WTC11 (cell line): ENCODE measurements around the gene TRAPPC3L.

ENCODE experiments used
- TF ChIP-seq, protein P1 (sequence below): fragments of 200-600 bp; IDR thresholded peaks from 2 replicates; pipeline ENCODE4 v1.8.0; 2022; ENCODE audit warnings: antibody characterized with exemption
- TF ChIP-seq, protein P2 (sequence below): sonication (generic); formaldehyde crosslinking; IDR thresholded peaks from 2 replicates; pipeline ENCODE4 v1.8.1; 2022; ENCODE audit warnings: low read depth, missing genetic modification reagents, borderline replicate concordance

DNA sequence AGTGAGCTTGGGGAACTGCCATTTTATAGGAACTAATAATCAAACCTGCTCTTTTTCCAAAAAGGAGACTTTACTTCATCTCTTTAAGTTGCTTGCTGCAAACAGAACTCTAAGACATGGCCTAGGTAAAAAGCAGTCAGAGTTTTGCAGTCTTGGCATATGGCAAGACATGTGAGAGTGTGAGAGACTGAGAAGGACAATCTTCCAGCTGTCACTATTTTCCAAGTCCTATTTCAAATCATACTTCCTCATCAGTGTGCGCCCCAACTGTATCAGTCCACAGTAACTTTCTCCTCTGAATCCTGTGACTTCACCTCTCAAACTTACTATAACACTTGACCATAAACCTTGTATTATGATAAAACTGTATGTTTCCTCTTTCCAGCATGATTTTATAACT, 74.0 kb downstream of the TRAPPC3L start:
- TF ChIP-seq, protein P1, sequence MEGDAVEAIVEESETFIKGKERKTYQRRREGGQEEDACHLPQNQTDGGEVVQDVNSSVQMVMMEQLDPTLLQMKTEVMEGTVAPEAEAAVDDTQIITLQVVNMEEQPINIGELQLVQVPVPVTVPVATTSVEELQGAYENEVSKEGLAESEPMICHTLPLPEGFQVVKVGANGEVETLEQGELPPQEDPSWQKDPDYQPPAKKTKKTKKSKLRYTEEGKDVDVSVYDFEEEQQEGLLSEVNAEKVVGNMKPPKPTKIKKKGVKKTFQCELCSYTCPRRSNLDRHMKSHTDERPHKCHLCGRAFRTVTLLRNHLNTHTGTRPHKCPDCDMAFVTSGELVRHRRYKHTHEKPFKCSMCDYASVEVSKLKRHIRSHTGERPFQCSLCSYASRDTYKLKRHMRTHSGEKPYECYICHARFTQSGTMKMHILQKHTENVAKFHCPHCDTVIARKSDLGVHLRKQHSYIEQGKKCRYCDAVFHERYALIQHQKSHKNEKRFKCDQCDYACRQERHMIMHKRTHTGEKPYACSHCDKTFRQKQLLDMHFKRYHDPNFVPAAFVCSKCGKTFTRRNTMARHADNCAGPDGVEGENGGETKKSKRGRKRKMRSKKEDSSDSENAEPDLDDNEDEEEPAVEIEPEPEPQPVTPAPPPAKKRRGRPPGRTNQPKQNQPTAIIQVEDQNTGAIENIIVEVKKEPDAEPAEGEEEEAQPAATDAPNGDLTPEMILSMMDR: no peak
- TF ChIP-seq, protein P2, sequence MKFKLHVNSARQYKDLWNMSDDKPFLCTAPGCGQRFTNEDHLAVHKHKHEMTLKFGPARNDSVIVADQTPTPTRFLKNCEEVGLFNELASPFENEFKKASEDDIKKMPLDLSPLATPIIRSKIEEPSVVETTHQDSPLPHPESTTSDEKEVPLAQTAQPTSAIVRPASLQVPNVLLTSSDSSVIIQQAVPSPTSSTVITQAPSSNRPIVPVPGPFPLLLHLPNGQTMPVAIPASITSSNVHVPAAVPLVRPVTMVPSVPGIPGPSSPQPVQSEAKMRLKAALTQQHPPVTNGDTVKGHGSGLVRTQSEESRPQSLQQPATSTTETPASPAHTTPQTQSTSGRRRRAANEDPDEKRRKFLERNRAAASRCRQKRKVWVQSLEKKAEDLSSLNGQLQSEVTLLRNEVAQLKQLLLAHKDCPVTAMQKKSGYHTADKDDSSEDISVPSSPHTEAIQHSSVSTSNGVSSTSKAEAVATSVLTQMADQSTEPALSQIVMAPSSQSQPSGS (CRISPR knock-in tag): no peak
